DND-41 (cell line): ENCODE data around the gene NR1D2.
"Not testable (repeated sequence)": the region's sequence is repeated elsewhere in the genome, so short reads cannot be mapped to it uniquely, and the experiment has no call there.

Source experiments
- ATAC-seq: fragments of 200-7000 bp; cut with Tn5 transposase; 3 replicates; pipeline ENCODE4 v1.9.1; 2021; ENCODE audit warnings: low read depth; ENCODE audit not compliant: insufficient read depth
- DNase-seq: peaks from one replicate; pipeline ENCODE4 v3.0.0-alpha.2; 2020
- H2AFZ ChIP-seq: 2 replicates; pipeline ENCODE4 v1.6.0; 2012; ENCODE audit warnings: low read depth, low read length
- H3K27ac ChIP-seq: 2 replicates; pipeline ENCODE4 v1.5.1; 2012; ENCODE audit warnings: low read length, inconsistent platforms
- H3K27me3 ChIP-seq: fragments of 200-600 bp; sonication (generic); 2 replicates; pipeline ENCODE4 v1.6.0; 2012; ENCODE audit warnings: low read length, mild to moderate bottlenecking, inconsistent platforms; ENCODE audit not compliant: insufficient read depth, poor library complexity
- H3K36me3 ChIP-seq: 2 replicates; pipeline ENCODE4 v1.5.1; 2012; ENCODE audit warnings: low read length, inconsistent platforms; ENCODE audit not compliant: insufficient read depth
- H3K4me1 ChIP-seq: 2 replicates; pipeline ENCODE4 v1.5.1; 2012; ENCODE audit warnings: mild to moderate bottlenecking, low read length; ENCODE audit not compliant: insufficient read depth
- H3K4me2 ChIP-seq: 2 replicates; pipeline ENCODE4 v1.6.0; 2012; ENCODE audit warnings: mild to moderate bottlenecking, moderate library complexity, low read length, inconsistent platforms; ENCODE audit not compliant: insufficient read depth
- H3K4me3 ChIP-seq, 2 experiments: fragments of 200-600 bp in 1 of 2; shearing (Covaris generic) in 1 of 2; 2 replicates each; pipeline ENCODE4 v1.5.1; 2012 to 2016; ENCODE audit warnings: inconsistent platforms in 2 of 2, low read length in 2 of 2, mild to moderate bottlenecking in 2 of 2, low read depth in 1 of 2, moderate library complexity in 1 of 2
- H3K79me2 ChIP-seq: 2 replicates; pipeline ENCODE4 v1.6.0; 2012; ENCODE audit warnings: low read length, inconsistent platforms; ENCODE audit not compliant: insufficient read depth
- H3K9ac ChIP-seq: 2 replicates; pipeline ENCODE4 v1.6.0; 2012; ENCODE audit warnings: low read depth, mild to moderate bottlenecking, inconsistent platforms, low read length, moderate library complexity
- H3K9me3 ChIP-seq: 2 replicates; pipeline ENCODE4 v1.5.1; 2012; ENCODE audit warnings: low read length, moderate library complexity, mild to moderate bottlenecking, inconsistent platforms; ENCODE audit not compliant: insufficient read depth, severe bottlenecking
- H4K20me1 ChIP-seq: 2 replicates; pipeline ENCODE4 v1.6.0; 2012; ENCODE audit warnings: low read length; ENCODE audit not compliant: insufficient read depth
- EZH2 ChIP-seq: IDR thresholded peaks from 3 replicates; pipeline ENCODE4 v1.6.1; 2012; ENCODE audit warnings: borderline replicate concordance, low read depth, mild to moderate bottlenecking, moderate library complexity, low read length, inconsistent platforms; ENCODE audit not compliant: severe bottlenecking
- TF ChIP-seq, protein P1 (sequence below): IDR thresholded peaks from 2 replicates; pipeline ENCODE4 v1.5.1; 2012; ENCODE audit warnings: borderline replicate concordance, low read length, moderate library complexity, mild to moderate bottlenecking; ENCODE audit not compliant: poor library complexity, severe bottlenecking; ENCODE audit errors: extremely low read depth

NR1D2 gene

DNA sequence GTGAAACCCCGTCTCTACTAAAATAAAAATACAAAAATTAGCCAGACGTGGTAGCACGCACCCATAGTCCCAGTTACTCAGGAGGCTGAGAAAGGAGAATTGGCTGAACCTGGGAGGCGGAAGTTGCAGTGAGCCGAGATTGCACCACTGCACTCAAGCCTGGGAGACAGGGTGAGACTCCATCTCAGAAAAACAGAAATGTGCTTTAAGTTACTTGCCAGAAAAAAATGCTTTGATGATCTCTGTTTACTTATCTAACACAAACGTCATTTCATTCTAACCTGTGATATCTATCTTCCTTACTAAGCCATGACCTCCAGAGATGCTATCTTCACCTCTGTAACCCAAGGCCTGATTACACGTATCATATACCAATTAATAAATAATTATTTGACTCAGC, 35.7 kb upstream of the NR1D2 start:
- no peak overlapping the region for H3K4me2 ChIP-seq
- no peaks in the 10 kb centered on the region for H3K79me2 ChIP-seq
- DNase-seq = no peak

DNA sequence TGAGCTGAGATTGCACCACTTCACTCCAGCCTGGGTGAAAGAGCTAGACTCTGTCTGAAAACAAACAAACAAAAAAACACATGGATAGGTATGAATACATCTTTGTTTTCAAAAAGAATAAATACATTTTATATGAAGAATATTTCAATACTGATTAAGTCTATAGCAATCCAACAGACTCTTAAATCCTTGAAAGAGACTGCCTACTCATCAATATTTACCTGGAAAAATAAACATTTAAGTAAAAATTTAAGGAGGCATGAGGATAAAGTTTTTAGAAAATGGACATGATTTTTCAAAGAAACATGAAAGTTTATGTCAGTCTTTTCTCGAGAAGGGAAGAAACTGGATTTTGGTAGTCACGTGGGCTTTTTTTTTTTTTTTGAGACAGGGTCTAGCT, 33.7 kb upstream of the NR1D2 start:
- Histone ChIP-seq H3K36me3 (peaks cover 6% of the 10 kb centered on the region; the same call in 1 of the 2 replicates), H3K4me2 (no peak overlapping the region), H3K9ac (no peak overlapping the region), H3K9me3 (no peaks in the 10 kb centered on the region), H3K79me2 (peaks cover 5% of the 10 kb centered on the region; the same call in 1 of the 2 replicates), H3K4me1 (peaks cover 17% of the 10 kb centered on the region), H3K4me3 (no peak overlapping the region), H2AFZ (no peak overlapping the region), H4K20me1 (no peaks in the 10 kb centered on the region), H3K27ac (no peak overlapping the region), H3K27me3 (no peaks in the 10 kb centered on the region)
- DNase-seq = no peak
- no peak for TF ChIP-seq EZH2
- TF ChIP-seq, protein P1, sequence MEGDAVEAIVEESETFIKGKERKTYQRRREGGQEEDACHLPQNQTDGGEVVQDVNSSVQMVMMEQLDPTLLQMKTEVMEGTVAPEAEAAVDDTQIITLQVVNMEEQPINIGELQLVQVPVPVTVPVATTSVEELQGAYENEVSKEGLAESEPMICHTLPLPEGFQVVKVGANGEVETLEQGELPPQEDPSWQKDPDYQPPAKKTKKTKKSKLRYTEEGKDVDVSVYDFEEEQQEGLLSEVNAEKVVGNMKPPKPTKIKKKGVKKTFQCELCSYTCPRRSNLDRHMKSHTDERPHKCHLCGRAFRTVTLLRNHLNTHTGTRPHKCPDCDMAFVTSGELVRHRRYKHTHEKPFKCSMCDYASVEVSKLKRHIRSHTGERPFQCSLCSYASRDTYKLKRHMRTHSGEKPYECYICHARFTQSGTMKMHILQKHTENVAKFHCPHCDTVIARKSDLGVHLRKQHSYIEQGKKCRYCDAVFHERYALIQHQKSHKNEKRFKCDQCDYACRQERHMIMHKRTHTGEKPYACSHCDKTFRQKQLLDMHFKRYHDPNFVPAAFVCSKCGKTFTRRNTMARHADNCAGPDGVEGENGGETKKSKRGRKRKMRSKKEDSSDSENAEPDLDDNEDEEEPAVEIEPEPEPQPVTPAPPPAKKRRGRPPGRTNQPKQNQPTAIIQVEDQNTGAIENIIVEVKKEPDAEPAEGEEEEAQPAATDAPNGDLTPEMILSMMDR = no peak
- no peak for ATAC-seq

More for the DNA sequence above, 35.7 kb upstream of the NR1D2 start:
- ATAC-seq = no peak
- H3K4me1 ChIP-seq = no peaks in the 10 kb centered on the region
- H3K4me3 ChIP-seq = no peak overlapping the region
- H2AFZ ChIP-seq = no peak overlapping the region
- no peak overlapping the region for H3K9ac ChIP-seq
- no peaks in the 10 kb centered on the region for H4K20me1 ChIP-seq
- no peaks in the 10 kb centered on the region for H3K9me3 ChIP-seq
- H3K36me3 ChIP-seq = peaks cover 6% of the 10 kb centered on the region; the same call in 1 of the 2 replicates
- no peak overlapping the region for H3K27ac ChIP-seq
- no peaks in the 10 kb centered on the region for H3K27me3 ChIP-seq
- TF ChIP-seq EZH2 = no peak
- TF ChIP-seq, protein P1 = no peak

DNA sequence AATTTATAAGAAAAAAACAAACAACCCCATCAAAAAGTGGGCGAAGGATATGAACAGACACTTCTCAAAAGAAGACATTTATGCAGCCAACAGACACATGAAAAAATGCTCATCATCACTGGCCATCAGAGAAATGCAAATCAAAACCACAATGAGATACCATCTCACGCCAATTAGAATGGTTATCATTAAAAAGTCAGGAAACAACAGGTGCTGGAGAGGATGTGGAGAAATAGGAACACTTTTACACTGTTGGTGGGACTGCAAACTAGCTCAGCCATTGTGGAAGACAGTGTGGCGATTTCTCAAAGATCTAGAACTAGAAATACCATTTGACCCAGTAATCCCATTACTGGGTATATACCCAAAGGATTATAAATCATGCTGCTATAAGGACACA, 32.8 kb upstream of the NR1D2 start:
- not testable (repeated sequence) for H3K27me3 ChIP-seq, DNase-seq, H3K4me2 ChIP-seq, H3K9ac ChIP-seq, H4K20me1 ChIP-seq, H3K9me3 ChIP-seq, H2AFZ ChIP-seq, H3K27ac ChIP-seq, H3K4me3 ChIP-seq, H3K36me3 ChIP-seq, ATAC-seq, H3K79me2 ChIP-seq
- peaks cover 18% of the 10 kb centered on the region for H3K4me1 ChIP-seq

DNA sequence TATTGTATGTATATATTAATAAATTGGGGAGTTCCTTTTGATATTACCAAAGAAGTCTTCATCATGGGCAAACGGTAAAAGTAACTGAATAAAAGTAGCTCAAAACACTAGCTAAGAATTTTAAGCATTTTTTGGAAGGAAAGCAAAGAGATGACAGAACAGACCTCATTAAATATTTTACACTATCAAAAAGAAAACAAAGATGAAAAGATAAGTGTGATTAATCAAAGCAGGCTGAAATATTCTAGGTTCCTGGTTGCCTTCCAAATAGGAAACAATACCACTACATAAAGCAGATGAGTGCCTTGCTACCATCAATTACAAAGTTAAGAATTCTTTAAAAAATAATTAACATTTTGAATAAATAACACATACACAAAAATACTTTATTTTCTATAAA, 31.9 kb upstream of the NR1D2 start:
- Histone ChIP-seq H3K36me3 (peaks cover 15% of the 10 kb centered on the region), H3K4me2 (no peak overlapping the region), H3K79me2 (peaks cover 18% of the 10 kb centered on the region), H3K9me3 (no peaks in the 10 kb centered on the region), H3K27me3 (no peaks in the 10 kb centered on the region), H3K4me1 (peaks cover 22% of the 10 kb centered on the region), H3K4me3 (no peak overlapping the region), H3K9ac (no peak overlapping the region), H2AFZ (no peak overlapping the region), H4K20me1 (peaks cover 9% of the 10 kb centered on the region), H3K27ac (no peak overlapping the region)
- ATAC-seq (no peak), DNase-seq (no peak)
- no peak for TF ChIP-seq EZH2
- TF ChIP-seq, protein P1 = no peak
